ENCODE data around the gene GXYLT2.

GRCh38 chr3:72974956-72975355 lies 87.1 kb downstream of the GXYLT2 start:
- no peak for TF ChIP-seq RXRA (CRISPR knock-in tag; IDR thresholded peaks at IDR 0.05)
- TF ChIP-seq KLF11 (CRISPR knock-in tag; IDR thresholded peaks at IDR 0.05), result no peak

Measured in HepG2 (cell line).